ENCODE results near the gene ELOVL5. TPM values are rescaled to one million over a fixed set of nuclear protein-coding genes. Genes with fewer than 3 reads are reported as not detected.
A peak's percentile ranks its signal among the peaks of the same experiment; 100 is the strongest.
"Not testable (repeated sequence)": the region's sequence is repeated elsewhere in the genome, so short reads cannot be mapped to it uniquely, and the experiment has no call there.

ELOVL5 gene
- total RNA-seq, 6 experiments from 2014 or later: 82.0 to 104 (median 89.1) TPM

DNA sequence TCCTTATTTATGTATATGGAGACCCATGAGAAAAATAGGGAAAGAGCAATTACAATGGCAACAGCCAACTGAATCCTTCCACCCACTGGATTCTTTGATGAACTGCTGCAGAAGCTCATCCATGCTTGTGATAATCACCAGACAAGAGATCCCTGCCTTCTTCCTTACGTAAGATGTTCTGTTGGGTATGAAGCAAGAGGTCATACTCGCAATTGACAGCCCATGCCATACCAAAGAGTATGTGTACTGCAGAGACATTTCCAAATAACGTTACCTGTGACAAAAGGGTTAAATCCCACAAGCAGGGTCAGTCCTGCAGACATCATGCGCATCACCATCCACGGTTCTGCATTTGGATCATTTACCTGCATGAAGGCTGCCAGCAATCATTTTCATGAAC, 27.8 kb downstream of the ELOVL5 start:
- Mint-ChIP-seq H3K27ac (no peak overlapping the region), H3K27me3 (ENCODE audit: insufficient read depth) (no peaks in the 10 kb centered on the region), H3K4me1 (ENCODE audit: low read depth) (peaks cover 59% of the 10 kb centered on the region), H3K9me3 (no peaks in the 10 kb centered on the region), H3K36me3 (ENCODE audit: low read depth) (no peaks in the 10 kb centered on the region), H3K4me3 (no peak overlapping the region)
- TF ChIP-seq, protein P1, sequence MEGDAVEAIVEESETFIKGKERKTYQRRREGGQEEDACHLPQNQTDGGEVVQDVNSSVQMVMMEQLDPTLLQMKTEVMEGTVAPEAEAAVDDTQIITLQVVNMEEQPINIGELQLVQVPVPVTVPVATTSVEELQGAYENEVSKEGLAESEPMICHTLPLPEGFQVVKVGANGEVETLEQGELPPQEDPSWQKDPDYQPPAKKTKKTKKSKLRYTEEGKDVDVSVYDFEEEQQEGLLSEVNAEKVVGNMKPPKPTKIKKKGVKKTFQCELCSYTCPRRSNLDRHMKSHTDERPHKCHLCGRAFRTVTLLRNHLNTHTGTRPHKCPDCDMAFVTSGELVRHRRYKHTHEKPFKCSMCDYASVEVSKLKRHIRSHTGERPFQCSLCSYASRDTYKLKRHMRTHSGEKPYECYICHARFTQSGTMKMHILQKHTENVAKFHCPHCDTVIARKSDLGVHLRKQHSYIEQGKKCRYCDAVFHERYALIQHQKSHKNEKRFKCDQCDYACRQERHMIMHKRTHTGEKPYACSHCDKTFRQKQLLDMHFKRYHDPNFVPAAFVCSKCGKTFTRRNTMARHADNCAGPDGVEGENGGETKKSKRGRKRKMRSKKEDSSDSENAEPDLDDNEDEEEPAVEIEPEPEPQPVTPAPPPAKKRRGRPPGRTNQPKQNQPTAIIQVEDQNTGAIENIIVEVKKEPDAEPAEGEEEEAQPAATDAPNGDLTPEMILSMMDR (IDR thresholded peaks at IDR 0.05): no peak
- DNase-seq: no peak

DNA sequence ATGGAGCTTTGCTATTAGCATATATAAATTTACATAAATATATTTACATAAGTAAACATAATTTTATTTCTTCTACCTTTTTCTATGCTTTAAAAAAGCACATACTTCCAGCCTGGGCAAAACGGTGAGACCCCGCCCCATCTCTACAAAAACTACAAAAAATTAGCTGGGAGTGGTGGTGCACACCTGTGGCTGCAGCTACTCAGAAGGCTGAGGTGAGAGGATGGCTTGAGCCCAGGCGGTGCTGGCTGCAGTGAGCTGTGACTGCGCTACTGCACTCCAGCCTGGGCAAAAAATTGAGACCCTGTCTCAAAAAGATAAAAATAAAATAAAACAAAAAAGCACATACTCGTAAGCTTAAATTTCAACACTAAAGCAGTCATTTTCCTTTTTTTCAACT, 30.3 kb downstream of the ELOVL5 start:
- no peak overlapping the region for H3K27ac Mint-ChIP-seq
- no peaks in the 10 kb centered on the region; the same call in 1 of the 2 replicates for H3K27me3 Mint-ChIP-seq (ENCODE audit: insufficient read depth)
- DNase-seq: no peak
- H3K9me3 Mint-ChIP-seq: peaks cover 4% of the 10 kb centered on the region; the same call in 1 of the 2 replicates
- no peak overlapping the region for H3K4me3 Mint-ChIP-seq
- H3K36me3 Mint-ChIP-seq (ENCODE audit: low read depth): peaks cover 5% of the 10 kb centered on the region
- TF ChIP-seq, protein P1 (IDR thresholded peaks at IDR 0.05): no peak
- H3K4me1 Mint-ChIP-seq (ENCODE audit: low read depth): peaks cover 70% of the 10 kb centered on the region

DNA sequence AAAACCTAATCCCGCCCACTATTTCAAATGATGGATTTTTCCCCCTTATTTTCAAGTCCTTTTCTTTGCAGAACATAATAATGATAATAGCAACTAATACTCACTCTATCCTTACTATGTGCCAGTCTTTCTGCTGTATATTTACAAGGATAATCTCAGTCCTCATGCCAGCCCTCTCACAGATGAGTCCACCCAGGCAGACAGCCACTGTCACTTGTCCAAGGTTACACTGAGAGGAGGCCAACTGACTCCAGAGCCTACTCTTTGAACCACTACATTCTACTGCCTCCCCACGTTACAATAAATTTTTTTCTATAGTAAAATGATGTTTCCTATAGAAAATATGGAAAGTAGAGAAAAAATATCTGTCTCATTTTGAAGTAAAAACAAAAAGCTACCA, 30.9 kb downstream of the ELOVL5 start:
- H3K4me1 Mint-ChIP-seq (ENCODE audit: low read depth): peaks cover 68% of the 10 kb centered on the region
- H3K27ac Mint-ChIP-seq: no peak overlapping the region

DNA sequence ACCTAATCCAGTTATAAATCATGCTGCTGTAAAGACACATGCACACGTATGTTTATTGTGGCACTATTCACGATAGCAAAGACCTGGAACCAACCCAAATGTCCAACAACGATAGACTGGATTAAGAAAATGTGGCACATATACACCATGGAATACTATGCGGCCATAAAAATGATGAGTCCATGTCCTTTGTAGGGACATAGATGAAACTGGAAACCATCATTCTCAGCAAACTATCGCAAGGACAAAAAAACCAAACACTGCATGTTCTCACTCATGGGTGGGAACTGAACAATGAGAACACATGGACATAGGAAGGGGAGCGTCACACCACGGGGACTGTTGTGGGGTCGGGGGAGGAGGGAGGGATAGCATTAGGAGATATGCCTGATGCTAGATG, 31.5 kb downstream of the ELOVL5 start:
- H3K4me3 Mint-ChIP-seq; DNase-seq; H3K9me3 Mint-ChIP-seq; H3K27ac Mint-ChIP-seq; H3K27me3 Mint-ChIP-seq (ENCODE audit: insufficient read depth); H3K36me3 Mint-ChIP-seq (ENCODE audit: low read depth): not testable (repeated sequence)
- H3K4me1 Mint-ChIP-seq (ENCODE audit: low read depth): peaks cover 68% of the 10 kb centered on the region

More for the DNA sequence above, 30.9 kb downstream of the ELOVL5 start:
- no peak for DNase-seq
- no peak overlapping the region for H3K4me3 Mint-ChIP-seq
- TF ChIP-seq, protein P1 (IDR thresholded peaks at IDR 0.05): no peak
- peaks cover 6% of the 10 kb centered on the region; the same call in 1 of the 2 replicates for H3K9me3 Mint-ChIP-seq
- peaks cover 5% of the 10 kb centered on the region for H3K36me3 Mint-ChIP-seq (ENCODE audit: low read depth)
- H3K27me3 Mint-ChIP-seq (ENCODE audit: insufficient read depth): no peaks in the 10 kb centered on the region; the same call in 1 of the 2 replicates

DNA sequence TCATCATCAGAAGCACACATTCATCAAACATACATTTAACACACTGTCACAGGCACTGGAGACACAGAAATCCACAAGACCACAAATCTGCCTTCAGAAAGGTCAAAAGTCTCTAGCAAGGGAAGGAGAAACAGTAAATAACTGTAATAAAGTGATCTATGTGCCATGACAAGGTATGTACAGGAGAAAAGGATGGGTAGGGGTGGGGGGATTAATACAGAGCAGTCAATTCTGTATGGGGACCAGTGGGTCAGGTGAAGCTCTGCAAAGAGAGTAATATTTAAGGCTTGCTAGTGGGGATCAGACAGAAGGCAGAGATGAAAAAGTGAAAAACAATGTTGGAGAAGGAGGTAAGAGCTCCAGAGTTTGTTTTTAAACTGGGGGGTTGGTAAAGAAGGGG, 32.6 kb downstream of the ELOVL5 start:
- TF ChIP-seq, protein P1 (IDR thresholded peaks at IDR 0.05): no peak
- Mint-ChIP-seq H3K4me1 (ENCODE audit: low read depth) (peaks cover 68% of the 10 kb centered on the region), H3K9me3 (peaks cover 6% of the 10 kb centered on the region; the same call in 1 of the 2 replicates), H3K27ac (no peak overlapping the region), H3K36me3 (ENCODE audit: low read depth) (peaks cover 9% of the 10 kb centered on the region), H3K4me3 (no peak overlapping the region), H3K27me3 (ENCODE audit: insufficient read depth) (no peaks in the 10 kb centered on the region; the same call in 1 of the 2 replicates)
- no peak for DNase-seq

DNA sequence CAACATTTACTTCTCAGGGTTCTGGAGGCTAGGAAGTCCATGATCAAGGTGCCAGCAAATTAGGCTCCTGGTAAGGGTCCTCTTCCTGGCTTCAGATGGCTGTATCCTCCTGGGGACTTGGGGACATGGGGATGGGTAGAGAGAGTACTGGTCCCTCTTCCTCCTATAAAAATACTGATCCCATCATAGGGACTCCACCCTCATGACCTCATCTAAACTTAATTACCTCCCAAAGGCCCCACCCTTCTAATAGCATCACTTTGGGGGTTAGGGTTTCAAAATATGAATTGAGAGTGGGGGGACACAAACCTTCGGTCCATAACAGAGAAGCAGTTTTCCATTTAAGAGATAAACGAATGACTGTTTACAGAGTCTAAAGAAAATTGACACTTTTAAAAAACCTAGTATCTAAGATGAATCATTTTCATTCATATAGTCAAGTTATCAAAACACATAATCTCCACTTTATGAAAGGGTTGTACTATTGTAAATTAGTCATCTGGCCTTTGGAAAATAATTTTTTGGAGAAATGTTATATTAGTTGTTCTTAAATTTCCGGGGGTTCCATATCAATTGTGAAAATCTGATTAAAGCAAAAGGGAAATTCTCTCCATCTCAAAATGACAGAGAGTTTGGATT, 33.5 kb downstream of the ELOVL5 start:
- TF ChIP-seq, protein P1 (IDR thresholded peaks at IDR 0.05): no peak
- Mint-ChIP-seq H3K36me3 (ENCODE audit: low read depth) (peaks cover 9% of the 10 kb centered on the region), H3K4me1 (ENCODE audit: low read depth) (peaks cover 70% of the 10 kb centered on the region), H3K27me3 (ENCODE audit: insufficient read depth) (no peaks in the 10 kb centered on the region; the same call in 1 of the 2 replicates), H3K9me3 (peaks cover 6% of the 10 kb centered on the region; the same call in 1 of the 2 replicates), H3K4me3 (no peak overlapping the region), H3K27ac (0 out of 2 replicates have a peak overlapping the region, but pooled peaks have one; percentile 13)
- DNase-seq: no peak

Data from HFFc6 (cell line).